H1 (cell line): Measurements from ENCODE around the gene PEX16. TPM values are rescaled to one million over a fixed set of nuclear protein-coding genes. Genes with fewer than 3 reads are reported as not detected.

Source experiments
- ATF3 ChIP-seq: IDR thresholded peaks from 2 replicates; pipeline ENCODE4 v1.6.1; 2011; ENCODE audit warnings: low read depth, mild to moderate bottlenecking, low read length; ENCODE audit not compliant: insufficient read depth
- PHF8 ChIP-seq: fragments of 200-600 bp; sonication (generic); conservative IDR thresholded peaks from 2 replicates; pipeline ENCODE4 v1.7.1; 2012; ENCODE audit warnings: low read depth, mild to moderate bottlenecking, inconsistent platforms, low read length, moderate library complexity
- POLR2A ChIP-seq, 2 experiments: IDR thresholded peaks; 1 replicate in 1 of 2; 2 replicates in 1 of 2; pipeline ENCODE4 v1.6.1; 2011; ENCODE audit warnings: low read depth in 2 of 2, low read length in 2 of 2, mild to moderate bottlenecking in 2 of 2; ENCODE audit errors: control extremely low read depth in 1 of 2
- SIN3A ChIP-seq, 2 experiments: IDR thresholded peaks in 1 of 2; conservative IDR thresholded peaks in 1 of 2; 2 replicates each; pipeline ENCODE4 v1.6.1; 2011 to 2012; ENCODE audit warnings: low read length in 2 of 2, improper control_type of control experiment in 1 of 2, low read depth in 1 of 2, mild to moderate bottlenecking in 1 of 2
- SIX5 ChIP-seq: IDR thresholded peaks from 2 replicates; pipeline ENCODE4 v1.6.1; 2011; ENCODE audit warnings: mild to moderate bottlenecking, low read depth, low read length
- SP2 ChIP-seq: IDR thresholded peaks from 2 replicates; pipeline ENCODE4 v1.6.1; 2012; ENCODE audit warnings: mild to moderate bottlenecking, low read length, inconsistent platforms
- SUZ12 ChIP-seq: fragments of 200-600 bp; sonication (generic); IDR thresholded peaks from 2 replicates; pipeline ENCODE4 v1.6.1; 2012; ENCODE audit warnings: mild to moderate bottlenecking, inconsistent platforms, low read length, moderate library complexity, mixed read lengths
- TAF1 ChIP-seq: IDR thresholded peaks from 2 replicates; pipeline ENCODE4 v1.6.1; 2011; ENCODE audit warnings: mild to moderate bottlenecking, low read depth, low read length
- polyA plus RNA-seq, 7 experiments: library from polyadenylated mRNA; depleted of rRNA in 3 of 7; stranded (reverse) in 5 of 7; unstranded in 2 of 7; fragments of >200 nt in 5 of 7; fragments of 200-250 nt in 2 of 7; gene quantifications; 1 replicate in 5 of 7; 2 replicates in 1 of 7; 4 replicates in 1 of 7; pipeline versions ENCODE4 v1.2.1 to v1.2.3, GENCODE V29; 2011 to 2013; ENCODE audit warnings: missing spikeins in 2 of 7, mixed read lengths in 2 of 7
- total RNA-seq: library from RNA; stranded (reverse); fragmentation: NEBNext Ultra II Directional; extraction: Animal tissue kit (Norgen Biotek cat#: 25700); gene quantifications from 2 replicates; pipeline ENCODE4 v1.2.1, GENCODE V29; 2021

Gene PEX16
- total and polyA plus RNA-seq, 2 of the 8 experiments (the other 6 are each of a cell fraction or from before 2014, with no cell fraction given), result 29.2 to 36.0 TPM

GRCh38 chr11:45909594-45910475 is 7.8 kb downstream of the PEX16 start (continued):
- no peak for TF ChIP-seq PHF8
- no peak for TF ChIP-seq SP2
- TF ChIP-seq POLR2A (IDR thresholded peaks at IDR 0.05; ENCODE audit: control extremely low read depth in 1 of 2, low read depth in 2 of 2, low read length in 2 of 2), result no peak
- no peak for TF ChIP-seq TAF1
- no peak for TF ChIP-seq ATF3
- TF ChIP-seq SUZ12, result no peak
- TF ChIP-seq SIN3A (conservative IDR thresholded peaks at IDR 0.05 in 1 of 2, IDR thresholded peaks at IDR 0.05 in 1 of 2; ENCODE audit: low read depth in 1 of 2, low read length in 2 of 2), result no peak
- no peak for TF ChIP-seq SIX5
- TF ChIP-seq, all 59 proteins: peak for 0
